CD4-positive, alpha-beta T cell (primary cell): ENCODE results near the gene ACOX3. TPM values are rescaled to one million over a fixed set of nuclear protein-coding genes. Genes with fewer than 3 reads are reported as not detected.

Source experiments
- ATAC-seq: fragments of 200-7000 bp; cut with Tn5 transposase; one replicate; pipeline ENCODE4 v1.10.0; 2022; ENCODE audit warnings: mild to moderate bottlenecking; ENCODE audit not compliant: poor library complexity
- CTCF ChIA-PET: fragments of 350-600 bp; sonication (Branson Sonifier 250); formaldehyde crosslinking; loops from one replicate; lab custom pipeline; 2021; ENCODE audit warnings: antibody characterized with exemption, inconsistent platforms; lab: Charles Lee
- POLR2A ChIA-PET: fragments of 350-600 bp; sonication (Branson Sonifier 250); formaldehyde crosslinking; loops from one replicate; lab custom pipeline; 2021; ENCODE audit warnings: antibody characterized with exemption, inconsistent platforms; lab: Charles Lee
- DNase-seq, 14 experiments: peaks; one replicate each; pipeline ENCODE4 v3.0.0-alpha.2; 2013 to 2020; ENCODE audit warnings: mixed read lengths in 2 of 14
- H3K27ac ChIP-seq, 2 donors: one replicate each; pipeline versions ENCODE4 v1.5.1 to v1.7.0; 2013; ENCODE audit warnings: low read length in 2 of 2, low read depth in 1 of 2, mild to moderate bottlenecking in 1 of 2
- H3K27me3 ChIP-seq, 2 experiments: 1 replicate in 1 of 2; 2 replicates in 1 of 2; pipeline versions ENCODE4 v1.6.1 to v1.7.0; 2013; ENCODE audit warnings: low read length in 2 of 2, control low read depth in 1 of 2, mild to moderate bottlenecking in 1 of 2, moderate library complexity in 1 of 2; ENCODE audit not compliant: insufficient read depth in 2 of 2, control insufficient read depth in 1 of 2
- H3K36me3 ChIP-seq: one replicate; pipeline ENCODE4 v1.6.1; 2013; ENCODE audit warnings: low read length, control low read depth; ENCODE audit not compliant: insufficient read depth
- H3K4me1 ChIP-seq: one replicate; pipeline ENCODE4 v1.6.1; 2013; ENCODE audit warnings: low read length, control low read depth; ENCODE audit not compliant: insufficient read depth
- H3K4me3 ChIP-seq: one replicate; pipeline ENCODE4 v1.5.1; 2013; ENCODE audit warnings: mild to moderate bottlenecking, low read length, moderate library complexity
- H3K9me3 ChIP-seq, 2 experiments: 1 replicate in 1 of 2; 2 replicates in 1 of 2; pipeline versions ENCODE4 v1.6.1 to v1.7.0; 2013; ENCODE audit warnings: low read length in 2 of 2, mild to moderate bottlenecking in 2 of 2, control low read depth in 1 of 2, moderate library complexity in 1 of 2; ENCODE audit not compliant: control insufficient read depth in 1 of 2, insufficient read depth in 1 of 2
- H3K27ac Mint-ChIP-seq: one replicate; pipeline ENCODE4 v1.8.0; 2020; ENCODE audit warnings: mixed read lengths
- H3K27me3 Mint-ChIP-seq: one replicate; pipeline ENCODE4 v1.8.0; 2021; ENCODE audit warnings: mixed read lengths
- H3K36me3 Mint-ChIP-seq: one replicate; pipeline ENCODE4 v1.8.0; 2021; ENCODE audit warnings: low read depth, mixed read lengths
- H3K4me1 Mint-ChIP-seq: one replicate; pipeline ENCODE4 v1.8.0; 2021; ENCODE audit warnings: low read depth, mixed read lengths
- H3K4me3 Mint-ChIP-seq: one replicate; pipeline ENCODE4 v1.8.0; 2020; ENCODE audit warnings: mild to moderate bottlenecking, mixed read lengths
- H3K9me3 Mint-ChIP-seq: one replicate; pipeline ENCODE4 v1.8.0; 2020; ENCODE audit warnings: mixed read lengths
- intact Hi-C, 2 experiments: fragments of 100-400 bp; cut with DNase I in 1 of 2; cut with micrococcal nuclease in 1 of 2; formaldehyde crosslinking; loops; one replicate each; pipeline versions ENCODE4 v1.15.1 to v1.9.0; 2023 to 2025; cut with DNase I, micrococcal nuclease
- total RNA-seq, 174 experiments: library from RNA in 2 of 174; stranded (reverse) in 2 of 174; gene quantifications; one replicate each; pipeline ENCODE4 v1.2.3 and lab custom pipeline; 2021 to 2026
- TF ChIP-seq, protein P1 (sequence below): fragments of 200-600 bp; IDR thresholded peaks from one replicate; pipeline ENCODE4 v1.8.0; 2022; ENCODE audit warnings: antibody characterized with exemption, mild to moderate bottlenecking

Gene ACOX3
- total RNA-seq, 2 experiments from 2014 or later = 4.9 to 6.1 TPM

GRCh38 chr4:8439168-8439567 is 1.4 kb downstream of the ACOX3 start:
- peaks cover 64% of the 10 kb centered on the region for H3K4me1 ChIP-seq
- ChIA-PET CTCF (interaction anchor here (1.3 kb wide), 1 partner anchor 10 kb away, joined by 4 read pairs; no protein-coding TSS in a partner anchor), POLR2A (no interaction called here)
- H3K27me3 Mint-ChIP-seq = no peaks in the 10 kb centered on the region
- ATAC-seq (no peak), DNase-seq (no peak)
- TF ChIP-seq, protein P1, sequence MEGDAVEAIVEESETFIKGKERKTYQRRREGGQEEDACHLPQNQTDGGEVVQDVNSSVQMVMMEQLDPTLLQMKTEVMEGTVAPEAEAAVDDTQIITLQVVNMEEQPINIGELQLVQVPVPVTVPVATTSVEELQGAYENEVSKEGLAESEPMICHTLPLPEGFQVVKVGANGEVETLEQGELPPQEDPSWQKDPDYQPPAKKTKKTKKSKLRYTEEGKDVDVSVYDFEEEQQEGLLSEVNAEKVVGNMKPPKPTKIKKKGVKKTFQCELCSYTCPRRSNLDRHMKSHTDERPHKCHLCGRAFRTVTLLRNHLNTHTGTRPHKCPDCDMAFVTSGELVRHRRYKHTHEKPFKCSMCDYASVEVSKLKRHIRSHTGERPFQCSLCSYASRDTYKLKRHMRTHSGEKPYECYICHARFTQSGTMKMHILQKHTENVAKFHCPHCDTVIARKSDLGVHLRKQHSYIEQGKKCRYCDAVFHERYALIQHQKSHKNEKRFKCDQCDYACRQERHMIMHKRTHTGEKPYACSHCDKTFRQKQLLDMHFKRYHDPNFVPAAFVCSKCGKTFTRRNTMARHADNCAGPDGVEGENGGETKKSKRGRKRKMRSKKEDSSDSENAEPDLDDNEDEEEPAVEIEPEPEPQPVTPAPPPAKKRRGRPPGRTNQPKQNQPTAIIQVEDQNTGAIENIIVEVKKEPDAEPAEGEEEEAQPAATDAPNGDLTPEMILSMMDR = no peak
- intact Hi-C loops = loop anchor here in 1 of 2 experiments (10.0 kb wide), 2 partner anchors 504 to 584 kb away; partner anchors contain the start of gene AFAP1
- no peaks in the 10 kb centered on the region for H3K9me3 ChIP-seq
- peaks cover 15% of the 10 kb centered on the region for H3K36me3 Mint-ChIP-seq
- peak overlapping the region; percentile 77 for H3K4me3 Mint-ChIP-seq
- no peaks in the 10 kb centered on the region for H3K27me3 ChIP-seq
- H3K36me3 ChIP-seq = no peaks in the 10 kb centered on the region
- H3K27ac Mint-ChIP-seq = peak overlapping the region; percentile 99
- H3K4me1 Mint-ChIP-seq = peaks cover 88% of the 10 kb centered on the region
- no peak overlapping the region for H3K27ac ChIP-seq
- no peak overlapping the region for H3K4me3 ChIP-seq
- peaks cover 2% of the 10 kb centered on the region for H3K9me3 Mint-ChIP-seq

- Histone ChIP-seq H3K9me3 (no peaks in the 10 kb centered on the region), H3K27ac (no peak overlapping the region), H3K4me3 (no peak overlapping the region), H3K27me3 (no peaks in the 10 kb centered on the region), H3K4me1 (peaks cover 64% of the 10 kb centered on the region), H3K36me3 (no peaks in the 10 kb centered on the region)
- ChIA-PET POLR2A (no interaction called here), CTCF (interaction anchor here (1.3 kb wide), 1 partner anchor 10 kb away, joined by 4 read pairs; no protein-coding TSS in a partner anchor)
- peaks cover 84% of the 10 kb centered on the region for H3K4me1 Mint-ChIP-seq
- peak overlapping the region; percentile 99 for H3K27ac Mint-ChIP-seq
- intact Hi-C loops = loop anchor here in 1 of 2 experiments (10.0 kb wide), 2 partner anchors 504 to 584 kb away; partner anchors contain the start of gene AFAP1
- peak overlapping the region; percentile 77 for H3K4me3 Mint-ChIP-seq
- ATAC-seq (no peak), DNase-seq (no peak)
- TF ChIP-seq, protein P1 = no peak
- peaks cover 2% of the 10 kb centered on the region for H3K9me3 Mint-ChIP-seq
- H3K27me3 Mint-ChIP-seq = no peaks in the 10 kb centered on the region
- H3K36me3 Mint-ChIP-seq = peaks cover 15% of the 10 kb centered on the region
Observed at GRCh38 chr4:8438743-8439142, 1.8 kb downstream of the ACOX3 start.

DNA sequence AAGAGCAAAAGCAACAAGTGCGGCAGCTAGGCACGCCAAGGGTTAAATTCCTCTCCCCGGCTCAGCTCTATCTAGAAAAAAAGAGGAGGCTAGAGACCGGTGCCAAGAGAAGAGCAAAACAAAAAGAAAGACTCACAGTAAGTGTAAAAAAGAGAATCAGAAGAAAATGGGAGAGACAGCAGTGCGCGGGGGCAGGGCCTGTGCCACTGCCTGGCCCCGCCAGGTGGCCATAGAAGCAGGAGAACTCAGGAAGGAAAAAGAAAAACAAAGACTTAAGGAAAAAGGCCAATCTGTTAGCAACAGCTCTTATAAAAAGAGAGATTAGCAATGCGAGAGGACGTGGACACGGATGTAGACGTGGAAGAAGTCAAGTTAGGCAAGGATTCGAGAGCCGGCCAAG is 3.2 kb downstream of the ACOX3 start:
- POLR2A ChIA-PET = no interaction called here
- peaks cover 9% of the 10 kb centered on the region for H3K36me3 Mint-ChIP-seq
- intact Hi-C loops = loop anchor here in 1 of 2 experiments (10.0 kb wide), 2 partner anchors 502 to 582 kb away; partner anchors contain the start of gene AFAP1
- no peaks in the 10 kb centered on the region for H3K36me3 ChIP-seq
- H3K27ac Mint-ChIP-seq = peak overlapping the region; percentile 50
- no peak overlapping the region for H3K4me3 ChIP-seq
- no peaks in the 10 kb centered on the region for H3K27me3 Mint-ChIP-seq
- CTCF ChIA-PET = interaction anchor here (1.1 kb wide), 1 partner anchor 8 kb away, joined by 3 read pairs; no protein-coding TSS in a partner anchor
- DNase-seq = no peak
- H3K27ac ChIP-seq = no peak overlapping the region
- peak overlapping the region; percentile 62 for H3K4me3 Mint-ChIP-seq
- H3K4me1 ChIP-seq = peaks cover 53% of the 10 kb centered on the region
- peaks cover 75% of the 10 kb centered on the region for H3K4me1 Mint-ChIP-seq
- H3K9me3 Mint-ChIP-seq = peaks cover 2% of the 10 kb centered on the region
- no peaks in the 10 kb centered on the region for H3K9me3 ChIP-seq
- no peak for ATAC-seq
- H3K27me3 ChIP-seq = no peaks in the 10 kb centered on the region
- TF ChIP-seq, protein P1 = no peak
